Adrenal gland (tissue), 5 donors: ENCODE data around the gene GATA1.

Source experiments
- POLR2A ChIP-seq, 2 donors: fragments of 450-650 bp; IDR thresholded peaks; one replicate each; pipeline ENCODE4 v1.6.1; 2017; ENCODE audit warnings: antibody characterized with exemption in 2 of 2, mild to moderate bottlenecking in 2 of 2, moderate library complexity in 1 of 2
- TF ChIP-seq, protein P1 (sequence below), 6 experiments: fragments of 450-650 bp in 4 of 6; fragments of 200-600 bp in 2 of 6; sonication (generic) in 1 of 6; IDR thresholded peaks; 1 replicate in 5 of 6; 2 replicates in 1 of 6; pipeline versions ENCODE4 v1.5.1 to v1.8.0; 2016 to 2021; ENCODE audit warnings: antibody characterized with exemption in 6 of 6, mild to moderate bottlenecking in 2 of 6, moderate library complexity in 1 of 6
- donor health status: DM: no; HTN: no; CAD: no.

DNA sequence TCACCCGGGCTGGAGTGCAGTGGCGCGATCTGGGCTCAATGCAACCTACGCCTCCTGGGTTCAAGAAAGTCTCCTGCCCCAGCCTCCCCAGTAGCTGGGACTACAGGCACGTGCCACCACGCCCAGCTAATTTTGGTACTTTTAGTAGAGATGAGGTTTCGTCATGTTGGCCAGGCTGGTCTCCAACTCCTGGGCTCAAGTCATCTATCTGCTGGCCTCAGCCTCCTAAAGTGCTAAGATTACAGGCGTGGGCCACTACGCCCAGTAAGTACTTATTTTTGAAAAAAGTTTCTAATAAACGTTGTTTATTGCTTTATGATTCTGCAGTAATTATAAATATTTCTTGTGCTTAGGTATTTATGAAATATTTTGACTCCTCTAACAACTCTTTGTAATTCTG is 53.3 kb downstream of the GATA1 start:
- TF ChIP-seq, protein P1, sequence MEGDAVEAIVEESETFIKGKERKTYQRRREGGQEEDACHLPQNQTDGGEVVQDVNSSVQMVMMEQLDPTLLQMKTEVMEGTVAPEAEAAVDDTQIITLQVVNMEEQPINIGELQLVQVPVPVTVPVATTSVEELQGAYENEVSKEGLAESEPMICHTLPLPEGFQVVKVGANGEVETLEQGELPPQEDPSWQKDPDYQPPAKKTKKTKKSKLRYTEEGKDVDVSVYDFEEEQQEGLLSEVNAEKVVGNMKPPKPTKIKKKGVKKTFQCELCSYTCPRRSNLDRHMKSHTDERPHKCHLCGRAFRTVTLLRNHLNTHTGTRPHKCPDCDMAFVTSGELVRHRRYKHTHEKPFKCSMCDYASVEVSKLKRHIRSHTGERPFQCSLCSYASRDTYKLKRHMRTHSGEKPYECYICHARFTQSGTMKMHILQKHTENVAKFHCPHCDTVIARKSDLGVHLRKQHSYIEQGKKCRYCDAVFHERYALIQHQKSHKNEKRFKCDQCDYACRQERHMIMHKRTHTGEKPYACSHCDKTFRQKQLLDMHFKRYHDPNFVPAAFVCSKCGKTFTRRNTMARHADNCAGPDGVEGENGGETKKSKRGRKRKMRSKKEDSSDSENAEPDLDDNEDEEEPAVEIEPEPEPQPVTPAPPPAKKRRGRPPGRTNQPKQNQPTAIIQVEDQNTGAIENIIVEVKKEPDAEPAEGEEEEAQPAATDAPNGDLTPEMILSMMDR (IDR thresholded peaks at IDR 0.05): no peak
- no peak for TF ChIP-seq POLR2A (IDR thresholded peaks at IDR 0.05)
